ENCODE results near the gene RIPPLY2.
"Not testable (repeated sequence)": the region's sequence is repeated elsewhere in the genome, so short reads cannot be mapped to it uniquely, and the experiment has no call there.

The RIPPLY2 gene, protein sequence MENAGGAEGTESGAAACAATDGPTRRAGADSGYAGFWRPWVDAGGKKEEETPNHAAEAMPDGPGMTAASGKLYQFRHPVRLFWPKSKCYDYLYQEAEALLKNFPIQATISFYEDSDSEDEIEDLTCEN

DNA sequence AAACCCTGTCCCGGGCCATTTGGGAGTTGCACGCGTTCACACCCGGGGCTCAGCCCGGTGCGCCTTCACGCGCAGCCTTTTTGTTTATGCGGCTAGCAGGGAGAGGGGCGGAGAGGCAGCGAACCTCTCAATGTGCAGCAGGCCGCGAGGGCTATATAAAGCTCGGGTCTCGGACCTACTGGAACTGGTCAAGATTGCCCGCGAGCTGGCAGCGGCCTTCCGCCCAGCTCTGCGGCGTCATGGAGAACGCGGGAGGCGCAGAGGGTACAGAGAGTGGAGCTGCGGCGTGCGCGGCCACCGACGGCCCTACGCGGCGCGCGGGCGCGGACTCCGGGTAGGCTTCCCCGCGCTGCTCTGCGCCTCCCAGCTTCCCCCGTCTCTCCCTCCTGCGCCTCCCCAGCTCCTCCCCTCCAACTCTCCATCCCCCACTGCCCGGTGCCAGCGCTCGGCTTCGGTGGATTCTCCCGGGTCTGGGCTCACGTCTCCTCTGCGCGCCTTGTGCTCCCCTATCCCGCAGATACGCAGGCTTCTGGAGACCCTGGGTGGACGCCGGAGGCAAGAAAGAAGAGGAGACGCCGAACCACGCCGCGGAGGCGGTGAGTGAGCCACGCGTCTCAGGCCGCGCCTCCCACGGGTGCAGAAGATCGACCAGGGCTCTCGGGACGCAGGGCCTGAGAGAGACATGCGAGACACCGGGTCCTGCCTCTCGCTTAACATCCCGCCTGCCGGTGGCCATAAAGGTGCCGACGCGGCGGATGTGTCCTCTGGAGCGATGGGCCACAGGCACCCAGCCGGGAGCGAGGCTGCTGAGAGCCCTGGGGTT is at the start of gene RIPPLY2:
Gene RIPPLY2, plus strand, starts transcription at position 183 of the 823 bp plus-strand sequence. Its CDS starts 57 bp downstream, at position 240.
- peak; percentile 33 for DNase-seq

DNA sequence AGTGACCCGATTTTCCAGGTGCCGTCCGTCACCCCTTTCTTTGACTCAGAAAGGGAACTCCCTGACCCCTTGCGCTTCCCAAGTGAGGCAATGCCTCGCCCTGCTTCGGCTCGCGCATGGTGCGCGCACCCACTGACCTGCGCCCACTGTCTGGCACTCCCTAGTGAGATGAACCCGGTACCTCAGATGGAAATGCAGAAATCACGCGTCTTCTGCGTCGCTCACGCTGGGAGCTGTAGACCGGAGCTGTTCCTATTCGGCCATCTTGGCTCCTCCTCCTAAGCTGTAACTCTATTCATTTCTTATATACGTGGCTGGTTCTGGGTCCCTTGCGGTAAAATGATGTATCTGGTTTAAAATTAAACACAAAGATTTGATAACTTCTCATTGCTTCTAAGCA is 49.7 kb upstream of the RIPPLY2 start:
- DNase-seq, result not testable (repeated sequence)

DNA sequence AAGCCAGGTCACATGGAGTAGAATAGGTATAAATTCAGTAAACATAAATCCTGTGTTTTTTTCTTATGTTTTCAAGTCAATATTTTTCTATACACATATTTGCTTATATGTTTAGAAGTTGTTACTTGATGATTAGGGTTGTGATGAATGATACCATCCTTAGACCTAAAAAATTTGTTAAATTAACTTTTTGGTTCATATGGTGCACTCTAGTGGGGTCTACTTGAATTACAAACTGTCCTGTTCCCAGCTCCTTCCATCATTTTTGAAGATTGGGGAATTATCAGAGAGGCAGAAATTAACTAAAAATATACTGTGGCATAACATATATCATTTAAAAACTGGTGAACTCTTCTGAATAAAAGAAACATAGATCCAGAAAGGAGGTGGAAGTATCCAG is 48.3 kb upstream of the RIPPLY2 start:
- no peak for DNase-seq

DNA sequence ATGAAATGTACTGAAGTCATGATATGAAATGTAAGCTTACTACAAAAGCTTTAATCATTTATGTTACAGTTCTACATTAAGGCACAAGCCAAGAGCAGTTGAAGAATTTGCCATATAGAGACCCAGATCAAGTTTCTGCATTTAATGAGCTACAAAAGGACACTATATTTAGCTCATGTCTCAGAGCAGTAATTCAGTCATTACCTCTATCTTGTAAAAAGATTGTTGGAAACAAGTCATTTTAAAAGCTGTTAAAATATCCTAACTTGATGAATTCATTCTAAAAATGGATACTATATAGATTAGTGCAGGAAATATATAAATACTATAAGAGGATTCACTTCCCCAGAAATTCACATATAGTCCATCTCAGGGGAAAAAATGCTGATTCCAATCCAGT is 45.2 kb upstream of the RIPPLY2 start:
- no peak for DNase-seq

DNA sequence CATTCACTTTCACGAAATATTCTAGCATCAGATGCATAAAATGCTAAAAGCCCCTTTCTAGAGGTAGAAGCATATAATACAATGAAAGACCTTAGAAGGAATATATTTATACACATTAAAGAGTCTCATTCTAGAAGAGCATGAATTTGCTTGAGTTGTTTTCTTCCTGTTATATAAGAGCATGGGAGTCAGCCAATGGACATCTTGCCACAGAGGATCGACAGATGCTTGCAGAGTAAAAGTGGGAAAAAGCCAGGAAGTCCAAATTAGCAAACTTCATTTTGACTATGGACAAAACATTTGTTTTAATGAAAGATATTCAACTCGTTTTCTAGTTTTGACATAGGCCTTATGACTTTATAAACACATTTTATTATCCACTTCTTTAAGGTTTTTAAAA is 44.2 kb upstream of the RIPPLY2 start:
- no peak for DNase-seq

DNA sequence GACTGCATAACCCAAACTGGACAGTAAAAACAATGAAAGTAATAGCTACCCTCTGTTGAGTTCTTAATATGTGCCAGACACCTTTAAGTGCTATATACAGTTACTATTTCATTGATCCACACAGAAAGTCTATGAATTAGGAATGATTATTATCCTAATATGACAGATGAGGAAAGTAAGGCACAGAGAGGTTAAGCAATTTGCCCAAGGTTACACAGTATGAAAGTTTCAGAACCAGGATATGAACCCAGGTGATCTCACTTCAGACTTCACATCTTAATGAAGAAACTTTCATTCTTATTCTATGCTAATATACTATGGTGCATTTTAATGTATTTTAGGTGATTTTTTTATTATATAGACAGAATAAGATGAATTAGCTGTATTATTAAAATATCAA is 40.6 kb upstream of the RIPPLY2 start:
- no peak for DNase-seq

DNA sequence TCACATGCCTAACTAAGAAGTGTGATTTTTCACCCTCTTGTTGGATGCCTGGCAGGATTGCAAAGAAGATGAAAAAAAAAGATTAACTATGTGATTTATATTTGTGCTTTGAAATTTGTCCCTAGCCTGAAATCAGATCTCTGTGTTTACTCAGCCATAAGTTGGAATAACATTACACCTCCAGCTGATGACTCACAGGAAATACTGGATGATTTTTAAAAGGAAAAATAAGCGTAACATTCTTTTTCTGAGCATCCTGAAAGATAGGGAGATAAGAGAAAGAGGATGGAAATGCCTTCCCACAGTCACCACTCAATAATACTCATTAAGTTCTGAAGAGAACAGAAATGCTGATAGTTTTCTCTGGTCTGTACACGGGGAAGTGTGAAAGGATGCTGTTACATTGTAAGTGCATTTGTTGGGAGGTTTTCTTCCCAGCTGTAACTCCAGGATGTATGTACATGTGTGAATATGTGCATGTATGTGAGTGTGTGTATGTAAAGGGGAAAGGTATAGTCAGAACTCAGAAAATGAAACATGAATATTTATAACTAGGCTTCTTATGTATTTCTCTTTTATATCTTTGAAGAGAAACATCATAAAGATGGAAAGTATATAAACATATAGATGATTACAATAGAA is 37.4 kb upstream of the RIPPLY2 start:
- no peak for DNase-seq

DNA sequence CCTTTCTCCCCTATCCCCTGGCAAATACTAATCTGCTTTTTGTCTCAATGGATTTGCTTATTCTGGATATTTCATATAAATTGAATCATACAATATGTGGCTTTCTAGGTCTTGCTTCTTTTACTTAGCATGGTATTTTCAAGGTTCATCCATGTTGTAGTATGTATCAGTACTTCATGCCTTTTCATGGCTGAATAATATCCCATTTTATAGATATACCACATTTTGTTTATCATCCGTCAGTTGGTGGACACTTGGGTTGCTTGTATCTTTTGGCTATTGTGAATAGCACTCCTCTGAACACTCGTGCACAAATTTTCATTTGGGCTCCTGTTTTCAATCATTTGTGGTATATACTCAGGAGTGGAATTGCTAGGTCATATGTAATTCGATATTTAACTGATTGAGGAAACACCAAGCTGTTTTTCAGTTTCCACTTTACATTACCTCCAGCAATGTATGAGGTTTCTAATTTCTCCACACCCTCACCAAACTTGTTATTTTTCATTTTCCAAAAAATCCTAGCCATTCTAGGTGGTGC is 30.5 kb upstream of the RIPPLY2 start:
- no peak for DNase-seq

DNA sequence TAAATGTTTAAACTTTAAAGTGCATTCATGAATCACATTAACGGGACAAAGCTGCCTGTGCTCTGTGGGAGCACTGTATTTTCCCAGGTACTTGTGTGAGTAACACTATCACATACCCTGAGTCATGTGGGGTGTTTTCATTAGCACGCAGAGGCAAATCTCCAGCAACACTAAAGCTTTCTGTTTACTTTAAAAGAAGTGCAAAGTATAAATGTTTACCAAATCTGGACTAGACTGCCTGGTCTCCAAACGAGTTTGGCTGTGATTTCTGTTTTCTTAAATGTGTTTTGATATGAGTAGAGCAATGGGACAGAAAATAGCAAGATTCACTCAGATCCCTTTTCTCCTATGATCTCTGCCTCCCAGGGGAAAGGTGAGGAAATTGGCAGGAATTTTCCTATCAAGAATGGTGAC is 28.8 kb upstream of the RIPPLY2 start:
- no peak for DNase-seq

DNA sequence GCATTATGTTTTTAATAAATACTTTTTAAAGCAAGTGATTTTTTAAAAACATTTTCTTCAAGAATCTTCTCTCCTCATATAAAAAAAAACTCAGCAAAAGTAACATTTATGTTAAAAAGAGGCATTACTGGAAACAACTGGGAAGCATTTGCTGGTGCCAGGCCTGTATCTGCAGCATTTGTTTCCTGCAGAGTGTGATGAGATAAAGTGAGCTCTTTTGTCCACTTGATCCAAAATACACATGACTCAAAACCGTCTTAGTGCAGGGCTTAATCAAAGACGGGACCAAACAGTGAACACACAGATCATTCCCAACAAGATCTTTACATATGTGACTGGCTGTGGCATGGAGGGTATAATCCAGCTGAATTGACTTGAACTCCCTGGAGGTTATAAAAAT is 28.3 kb upstream of the RIPPLY2 start:
- no peak for DNase-seq

DNA sequence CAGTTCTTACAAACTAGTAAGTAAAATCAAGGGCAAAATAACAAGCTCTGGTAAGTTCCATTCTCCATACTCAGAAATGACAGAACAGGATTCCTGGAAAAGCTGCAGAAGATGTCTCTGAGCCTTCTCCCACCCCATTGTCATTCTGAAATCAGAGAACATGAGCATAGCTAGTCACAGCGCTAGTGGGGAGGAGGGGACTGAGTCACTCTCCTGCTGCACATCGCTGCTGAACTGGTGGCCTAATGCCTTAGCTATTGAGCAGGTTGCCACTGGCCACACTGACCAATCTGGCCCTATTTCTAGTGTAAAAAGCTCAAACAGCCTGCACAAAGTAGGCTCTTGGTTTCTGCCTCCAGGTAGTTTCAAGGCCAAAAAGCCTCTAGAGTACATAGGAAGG is 26.1 kb upstream of the RIPPLY2 start:
- DNase-seq, result no peak

DNA sequence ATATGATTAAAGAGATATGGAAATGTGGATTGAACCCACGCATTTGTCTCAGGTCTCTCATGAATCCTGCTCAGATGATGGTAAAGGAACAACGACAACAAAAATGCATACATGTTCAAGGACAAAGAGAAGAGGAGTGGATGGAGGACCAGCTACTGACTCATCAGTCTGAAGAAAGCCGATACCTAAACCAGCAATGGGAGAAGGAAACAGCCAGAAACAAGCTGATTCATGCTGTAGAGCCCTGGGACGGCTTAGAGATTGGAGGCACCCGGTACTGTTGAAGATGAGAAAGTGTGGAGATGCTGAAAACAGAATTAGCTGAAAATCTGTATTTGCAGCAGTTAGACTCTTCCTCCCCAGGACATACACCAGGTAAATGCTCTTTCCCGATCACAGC is 14.4 kb upstream of the RIPPLY2 start:
- DNase-seq, result no peak

DNA sequence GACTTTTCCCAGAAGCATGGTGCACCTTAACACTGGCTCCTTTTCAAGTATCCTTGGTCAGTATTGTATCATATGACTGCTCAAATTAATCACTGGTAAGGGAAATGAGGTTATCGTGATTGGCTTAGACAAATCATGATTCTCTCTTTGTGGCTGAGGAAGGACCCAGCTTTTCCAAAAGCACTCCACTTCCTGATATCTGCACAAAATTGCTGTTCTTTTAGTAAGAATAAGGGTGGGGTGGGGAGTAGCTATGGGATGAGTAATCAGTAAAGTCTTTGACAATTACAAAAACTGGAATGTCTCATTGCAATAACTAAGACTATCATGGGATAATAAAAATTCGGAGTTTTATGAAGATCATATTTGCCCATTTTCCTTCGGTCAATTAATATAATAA is 9.0 kb upstream of the RIPPLY2 start:
- DNase-seq, result no peak

DNA sequence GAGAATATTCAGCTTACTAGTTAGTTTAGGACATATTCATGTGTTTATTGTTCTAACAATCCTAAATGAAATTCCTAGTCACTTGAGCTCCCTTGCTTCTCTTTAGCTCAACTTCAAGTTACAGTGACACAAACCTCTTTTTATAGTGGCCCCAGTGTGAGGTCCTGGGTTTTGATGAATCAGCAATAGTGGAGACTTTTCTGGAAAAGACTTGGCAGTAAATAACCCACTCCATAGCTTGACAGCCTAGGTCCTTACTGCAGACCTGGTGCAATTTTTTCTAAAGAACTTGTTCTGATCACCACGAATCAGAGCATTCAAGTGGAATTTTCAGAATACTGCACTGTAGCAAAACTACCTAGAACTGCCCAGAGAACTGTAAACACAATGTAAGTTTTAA is 6.9 kb upstream of the RIPPLY2 start:
- DNase-seq, result no peak

DNA sequence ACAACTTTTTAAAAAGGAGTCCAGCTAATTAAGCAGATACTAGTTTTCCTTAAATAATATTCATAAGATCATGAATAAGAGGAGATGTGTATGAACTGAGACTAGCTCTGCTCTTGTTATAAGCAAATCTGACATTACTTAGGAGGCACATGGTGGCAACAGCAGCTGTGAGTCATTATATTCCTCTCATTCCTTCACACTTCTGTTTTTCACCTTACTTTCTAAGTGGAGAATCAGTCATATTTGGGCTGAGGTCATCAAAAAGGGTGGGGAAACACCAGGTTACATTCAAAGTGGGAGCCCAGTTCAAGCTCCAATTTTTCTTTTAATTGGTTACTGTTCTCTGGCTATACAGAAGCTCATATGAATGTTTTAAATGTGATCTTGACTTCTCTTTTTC is 6.0 kb upstream of the RIPPLY2 start:
- no peak for DNase-seq

DNA sequence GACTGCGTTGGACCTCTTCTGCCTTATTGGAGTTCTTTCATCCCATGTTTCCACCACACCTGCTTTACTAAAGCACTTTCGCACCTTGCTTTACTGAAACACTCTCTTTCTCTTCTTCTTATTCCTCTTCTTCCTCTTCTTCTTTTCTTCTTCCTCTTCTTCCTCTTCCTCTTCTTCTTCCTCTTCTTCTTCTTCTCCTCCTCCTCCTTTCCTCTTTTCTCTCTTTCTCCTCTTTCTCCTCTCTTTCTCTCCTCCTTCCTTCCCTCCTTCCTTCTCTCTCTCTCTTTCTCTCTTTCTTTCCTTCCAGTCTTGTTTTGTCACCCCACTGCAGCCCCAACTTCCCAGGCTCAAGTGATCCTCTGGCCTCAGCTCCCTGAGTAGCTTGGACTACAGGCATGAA is 4.0 kb upstream of the RIPPLY2 start:
- DNase-seq, result no peak

DNA sequence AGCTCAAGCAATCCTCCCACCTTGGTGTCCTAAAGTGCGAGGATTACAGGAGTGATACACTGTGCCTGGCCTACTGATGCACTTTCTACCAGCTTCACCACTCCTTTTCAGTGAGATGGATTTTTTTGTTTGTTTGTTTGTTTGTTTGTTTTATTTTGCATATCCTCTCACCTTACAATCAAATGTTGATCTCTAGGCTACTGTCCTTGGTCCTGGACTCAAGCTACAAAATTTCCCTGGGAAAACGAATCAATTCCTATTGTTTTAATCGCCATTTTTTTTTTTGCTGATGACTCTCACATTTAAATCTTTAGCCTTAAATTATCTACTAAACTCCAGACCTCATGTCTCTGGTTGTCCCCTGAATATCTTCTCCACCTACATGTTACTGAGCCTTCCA is 3.5 kb upstream of the RIPPLY2 start:
- no peak for DNase-seq

DNA sequence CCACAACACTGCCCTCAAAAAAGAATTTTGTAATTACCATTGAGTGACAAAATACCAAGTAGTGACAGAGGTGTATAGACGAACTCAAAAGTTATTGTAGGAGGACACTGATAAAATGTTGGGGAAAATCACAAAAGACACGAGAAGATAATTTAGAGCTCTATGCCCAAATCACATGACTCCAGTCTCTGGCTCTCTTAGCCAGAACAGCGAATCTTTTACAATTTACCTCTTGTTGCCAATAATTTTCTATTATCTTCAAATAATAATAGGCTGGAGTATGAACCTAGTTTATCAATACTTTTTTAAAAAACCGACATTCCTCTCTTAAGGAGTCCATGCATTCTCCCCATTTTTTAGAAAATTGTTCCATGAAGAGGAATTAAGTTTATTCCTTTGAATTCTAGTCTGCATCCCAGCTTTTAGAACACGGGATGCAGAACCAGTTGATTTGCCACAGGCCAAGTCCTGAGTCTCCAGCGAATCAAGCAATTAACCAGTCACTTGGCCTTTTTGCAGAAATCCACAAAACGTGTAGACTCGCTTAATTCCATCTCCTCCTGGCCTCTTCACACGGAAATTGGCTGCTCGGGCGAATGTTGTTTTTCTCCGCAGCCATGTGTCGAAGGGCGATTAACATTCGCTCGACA is 507 bp upstream of the RIPPLY2 start:
- DNase-seq, result no peak

DNA sequence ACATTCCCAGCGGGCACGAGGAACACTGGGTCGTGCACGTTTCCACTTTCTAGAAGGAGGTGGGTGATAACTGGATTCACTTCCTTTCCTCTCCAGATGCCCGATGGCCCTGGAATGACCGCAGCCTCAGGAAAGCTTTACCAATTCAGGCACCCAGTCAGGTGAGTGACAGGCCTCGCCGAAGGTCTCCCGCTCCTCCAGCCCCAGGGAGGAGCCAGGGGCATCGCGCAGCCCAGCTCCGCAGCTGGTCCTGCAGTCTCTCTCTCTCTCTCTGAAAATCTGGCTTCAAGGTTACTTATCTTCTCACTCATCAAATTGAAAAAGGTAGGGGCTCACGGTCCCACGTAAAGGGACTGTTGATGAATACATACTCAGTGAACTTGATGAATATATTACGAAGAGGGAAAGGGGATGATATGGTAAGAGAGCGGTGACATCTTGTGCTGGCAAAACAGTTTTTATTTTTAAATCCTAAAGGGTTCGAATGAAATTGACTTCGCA is 891 bp downstream of the RIPPLY2 start:
- peak; percentile 17 for DNase-seq

DNA sequence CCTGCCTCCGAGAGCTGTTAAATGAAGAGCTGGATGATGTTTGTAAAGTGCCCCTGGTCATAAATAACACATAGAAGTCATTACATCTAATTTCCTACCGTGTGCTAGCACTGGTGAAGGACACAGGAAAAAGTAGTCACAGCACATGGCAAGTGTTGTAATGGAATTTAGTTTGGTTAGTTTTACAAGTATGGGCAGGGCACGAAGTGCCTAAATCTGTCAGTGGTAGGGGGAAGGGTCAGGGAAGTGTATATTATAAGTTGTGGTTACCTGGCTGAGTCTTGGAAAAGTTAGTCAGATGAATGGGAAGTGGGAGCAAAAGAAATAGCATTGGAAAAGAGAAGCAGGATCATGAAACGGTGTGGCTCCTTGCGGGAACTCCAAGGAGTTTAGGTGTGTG is 1.6 kb downstream of the RIPPLY2 start:
- no peak for DNase-seq

DNA sequence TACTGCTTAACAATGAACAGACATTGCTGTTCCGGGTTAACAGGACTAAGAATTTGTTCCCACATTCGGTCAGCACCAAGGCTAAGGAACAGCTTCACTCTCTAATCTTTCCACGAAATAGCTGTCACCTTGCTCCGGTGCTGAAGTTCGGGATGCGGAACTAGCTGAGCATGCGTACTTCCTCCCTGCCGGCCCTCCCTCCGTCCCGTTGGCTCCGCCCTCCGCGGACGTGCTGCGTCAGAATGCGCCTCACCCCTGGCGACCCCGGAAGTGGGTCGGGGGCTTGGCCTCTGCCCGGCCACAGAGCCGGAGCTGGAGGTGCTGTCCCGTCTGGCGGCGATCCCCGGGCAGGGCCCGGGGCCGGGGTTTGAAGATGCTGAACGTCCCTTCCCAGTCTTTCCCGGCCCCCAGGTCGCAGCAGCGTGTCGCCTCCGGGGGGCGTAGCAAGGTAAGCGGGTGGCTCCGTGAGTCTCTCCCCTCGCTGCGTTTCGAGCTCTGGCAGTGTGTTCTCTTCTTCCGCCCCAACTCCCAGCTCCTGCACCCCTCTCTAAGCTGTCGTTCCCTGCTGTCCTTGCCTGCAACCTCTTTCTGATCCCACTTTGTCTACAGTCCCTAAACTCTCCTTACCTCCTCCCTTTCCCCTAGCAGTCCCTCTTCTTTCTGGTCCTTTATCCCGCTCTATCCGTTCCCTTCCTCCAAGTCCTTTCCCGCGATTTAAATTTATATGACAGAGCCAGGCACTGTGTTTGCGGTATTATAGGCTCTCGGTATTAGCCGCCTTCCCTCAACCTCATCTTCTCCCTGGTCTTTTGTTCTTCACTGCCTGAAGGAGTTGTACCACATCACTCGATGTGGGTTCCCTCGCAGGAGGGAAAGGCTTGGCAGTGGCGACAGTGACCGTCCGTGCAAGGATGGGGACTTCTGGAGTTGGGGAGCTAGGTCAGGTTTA is 6.5 kb downstream of the RIPPLY2 start, which contains the start of gene CYB5R4:
Gene CYB5R4, plus strand, starts transcription at position 280 of the 949 bp plus-strand sequence. Its CDS starts 94 bp downstream, at position 374.
- peak; percentile 56 for DNase-seq

DNA sequence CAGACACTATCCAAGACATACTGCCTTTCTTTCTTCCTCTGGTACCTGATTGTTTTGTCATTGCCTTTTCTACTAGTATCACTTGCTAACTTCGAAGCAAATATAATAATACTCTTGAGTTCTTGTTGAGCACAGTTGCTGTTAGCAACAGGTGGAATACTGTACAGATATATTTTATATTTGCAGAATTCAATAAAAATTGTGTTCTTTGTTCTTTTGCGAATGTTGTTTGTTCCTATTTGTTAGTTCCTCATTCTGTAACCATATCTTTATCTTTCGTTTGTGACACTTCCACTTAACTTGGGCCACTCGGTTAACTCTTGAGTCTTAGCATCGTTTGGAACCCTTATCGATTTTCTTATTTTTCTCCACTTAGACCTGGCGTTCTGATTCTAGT is 7.2 kb downstream of the RIPPLY2 start:
- no peak for DNase-seq

Data from NCI-H1694 (cell line).